GM12872 (cell line): Measurements from ENCODE around the gene FYN.

Experiments
- CTCF ChIP-seq: IDR thresholded peaks from 3 replicates; pipeline ENCODE4 v1.5.1; 2011; ENCODE audit warnings: low read depth, mild to moderate bottlenecking, low read length, moderate library complexity; ENCODE audit not compliant: insufficient read depth

Gene FYN

DNA sequence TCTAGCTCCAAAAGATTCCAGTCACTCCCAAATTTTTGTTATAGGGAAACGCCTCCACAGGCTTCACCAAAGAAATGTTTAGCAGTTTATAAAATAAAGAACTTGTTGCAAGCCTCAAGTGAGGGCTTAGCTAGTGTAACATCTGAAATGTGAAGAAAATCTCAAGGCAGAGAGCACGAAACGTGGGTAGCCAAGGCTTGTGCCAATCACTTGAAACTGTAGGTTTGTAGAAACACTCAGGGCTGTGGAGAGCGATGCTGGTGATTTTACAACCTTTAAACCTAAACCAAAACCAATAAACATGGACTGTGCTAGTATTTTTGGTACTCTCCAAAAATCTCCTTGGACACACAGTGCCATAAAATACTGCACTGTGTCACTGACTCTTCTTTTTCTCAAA lies 159.4 kb downstream of the FYN start:
- TF ChIP-seq CTCF: no peak

DNA sequence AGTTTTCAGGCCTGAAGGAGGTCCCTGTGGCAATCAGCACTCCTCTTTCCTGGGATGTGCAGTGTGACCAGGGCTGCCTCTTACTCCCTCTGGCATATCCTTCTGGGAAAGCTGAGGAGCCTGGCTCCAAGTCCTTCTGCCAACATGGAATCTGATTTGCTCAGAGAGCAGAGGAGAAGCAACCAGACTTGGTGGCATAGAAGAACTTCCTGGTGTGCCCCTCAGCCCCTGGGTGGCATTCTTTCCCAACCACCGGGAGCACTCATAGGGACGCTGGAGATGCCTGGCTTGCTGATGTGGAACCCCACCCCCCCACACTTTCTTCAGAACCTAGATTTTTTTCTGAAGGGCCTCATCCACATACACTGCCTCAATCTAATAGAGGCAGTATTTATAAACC lies 160.0 kb downstream of the FYN start:
- no peak for TF ChIP-seq CTCF

DNA sequence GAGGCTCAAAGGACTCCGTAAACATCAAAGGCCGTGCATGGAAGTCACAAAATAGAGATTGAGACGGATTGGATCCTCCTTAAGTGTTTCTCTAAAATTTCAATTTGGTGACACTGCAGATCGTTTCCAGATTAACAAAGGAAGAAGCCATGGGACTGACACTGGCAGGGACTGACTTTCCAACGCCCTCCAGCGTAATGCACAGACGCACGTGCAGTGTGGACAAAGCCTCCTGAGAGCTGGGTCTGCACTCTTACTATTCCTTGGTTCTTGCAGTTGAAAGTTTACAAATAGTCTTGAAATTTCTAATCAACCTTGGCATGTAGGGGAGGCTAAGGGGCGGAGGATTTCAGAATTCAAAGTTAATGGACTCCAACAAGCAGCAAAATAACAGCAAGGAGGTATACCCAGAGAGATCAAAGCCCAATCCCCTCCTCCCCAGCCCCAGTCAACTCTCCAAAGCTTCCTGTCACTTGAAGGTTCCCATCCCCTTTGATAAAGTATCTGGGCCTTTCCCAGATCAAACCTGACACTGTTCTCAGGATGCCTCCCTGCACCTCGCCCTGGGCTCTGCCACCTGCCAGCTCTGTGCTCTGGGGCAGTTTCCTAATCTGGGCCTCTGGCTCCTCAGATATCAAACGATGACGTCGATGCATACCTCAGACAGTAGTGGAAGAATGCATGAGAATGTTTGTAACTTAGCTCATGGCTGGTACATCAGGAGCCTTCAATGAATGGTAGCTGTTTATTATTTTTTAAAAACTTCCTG lies 161.1 kb downstream of the FYN start:
- no peak for TF ChIP-seq CTCF

GRCh38 chr6:111711476-111711875 lies 161.8 kb downstream of the FYN start:
- no peak for TF ChIP-seq CTCF

- no peak for TF ChIP-seq CTCF
Observed at GRCh38 chr6:111710911-111711310, 162.3 kb downstream of the FYN start.

- TF ChIP-seq CTCF: no peak
Observed at GRCh38 chr6:111710439-111710838, 162.8 kb downstream of the FYN start.

- TF ChIP-seq CTCF: peak; percentile 41; the same call in 2 of the 3 replicates
Observed at GRCh38 chr6:111709615-111710398, 163.4 kb downstream of the FYN start.
